ENCODE data around the gene TATDN2.

Gene TATDN2

DNA sequence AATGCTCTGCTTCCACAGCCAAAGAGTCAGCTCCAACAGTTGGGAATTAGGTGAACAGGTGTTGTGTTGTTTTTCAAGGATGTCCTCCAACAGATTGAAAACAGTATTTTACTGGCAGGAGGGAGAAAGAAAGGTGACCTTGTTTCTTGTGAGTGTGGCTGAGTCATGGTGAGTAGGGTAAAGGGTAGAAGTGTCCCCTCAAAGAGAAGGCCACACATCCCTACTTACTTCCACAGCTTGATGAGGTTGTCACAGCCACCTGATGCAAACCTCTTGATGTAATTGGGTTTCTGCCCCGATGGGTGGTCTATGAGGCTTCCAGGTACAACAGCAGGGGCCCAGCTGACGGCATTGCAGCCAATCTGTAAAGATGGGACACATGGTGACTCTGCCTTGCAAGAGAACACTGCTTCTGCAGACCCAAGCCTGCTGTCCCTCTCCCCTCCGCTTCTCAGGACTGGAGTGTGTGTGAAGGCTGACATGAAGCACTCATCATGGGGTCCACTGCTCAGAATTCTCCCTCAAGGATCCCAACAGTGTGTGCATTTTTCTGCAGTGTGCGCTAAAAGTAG lies 57.2 kb downstream of the TATDN2 start:
- no peaks in the 10 kb centered on the region for H3K4me1 ChIP-seq (ENCODE audit: control insufficient read depth, insufficient read depth, low read length)
- H3K27me3 ChIP-seq (ENCODE audit: control insufficient read depth in 1 of 2, insufficient read depth in 2 of 2, low read length in 2 of 2), result no peaks in the 10 kb centered on the region
- H3K9ac ChIP-seq (ENCODE audit: low read length in 2 of 2), result no peak overlapping the region
- no peaks in the 10 kb centered on the region for H3K9me3 ChIP-seq (ENCODE audit: control insufficient read depth in 2 of 2, low read length in 2 of 2)
- H3K27ac ChIP-seq (ENCODE audit: low read length), result no peak overlapping the region
- H3K36me3 ChIP-seq (ENCODE audit: control insufficient read depth in 2 of 2, insufficient read depth in 2 of 2, low read length in 2 of 2), result peaks cover 57% of the 10 kb centered on the region in 2 donors
- no peak overlapping the region for H3K4me3 ChIP-seq (ENCODE audit: low read length in 2 of 2)

GRCh38 chr3:10306156-10306555 lies 57.9 kb downstream of the TATDN2 start:
- Histone ChIP-seq H3K27ac (ENCODE audit: low read length) (no peak overlapping the region), H3K4me3 (ENCODE audit: low read length in 2 of 2) (no peak overlapping the region), H3K9me3 (ENCODE audit: control insufficient read depth in 2 of 2, low read length in 2 of 2) (no peaks in the 10 kb centered on the region), H3K27me3 (ENCODE audit: control insufficient read depth in 1 of 2, insufficient read depth in 2 of 2, low read length in 2 of 2) (no peaks in the 10 kb centered on the region), H3K9ac (ENCODE audit: low read length in 2 of 2) (no peak overlapping the region), H3K4me1 (ENCODE audit: control insufficient read depth, insufficient read depth, low read length) (no peaks in the 10 kb centered on the region), H3K36me3 (ENCODE audit: control insufficient read depth in 2 of 2, insufficient read depth in 2 of 2, low read length in 2 of 2) (peaks cover 56 to 64% of the 10 kb centered on the region in 2 donors)

- Histone ChIP-seq H3K9ac (ENCODE audit: low read length in 2 of 2) (no peak overlapping the region), H3K4me1 (ENCODE audit: control insufficient read depth, insufficient read depth, low read length) (no peaks in the 10 kb centered on the region), H3K9me3 (ENCODE audit: control insufficient read depth in 2 of 2, low read length in 2 of 2) (no peaks in the 10 kb centered on the region), H3K36me3 (ENCODE audit: control insufficient read depth in 2 of 2, insufficient read depth in 2 of 2, low read length in 2 of 2) (peaks cover 58 to 64% of the 10 kb centered on the region in 2 donors), H3K27me3 (ENCODE audit: control insufficient read depth in 1 of 2, insufficient read depth in 2 of 2, low read length in 2 of 2) (no peaks in the 10 kb centered on the region), H3K27ac (ENCODE audit: low read length) (no peak overlapping the region), H3K4me3 (ENCODE audit: low read length in 2 of 2) (no peak overlapping the region)
These were observed 60.4 kb downstream of the TATDN2 start for GRCh38 chr3:10308678-10309077.

DNA sequence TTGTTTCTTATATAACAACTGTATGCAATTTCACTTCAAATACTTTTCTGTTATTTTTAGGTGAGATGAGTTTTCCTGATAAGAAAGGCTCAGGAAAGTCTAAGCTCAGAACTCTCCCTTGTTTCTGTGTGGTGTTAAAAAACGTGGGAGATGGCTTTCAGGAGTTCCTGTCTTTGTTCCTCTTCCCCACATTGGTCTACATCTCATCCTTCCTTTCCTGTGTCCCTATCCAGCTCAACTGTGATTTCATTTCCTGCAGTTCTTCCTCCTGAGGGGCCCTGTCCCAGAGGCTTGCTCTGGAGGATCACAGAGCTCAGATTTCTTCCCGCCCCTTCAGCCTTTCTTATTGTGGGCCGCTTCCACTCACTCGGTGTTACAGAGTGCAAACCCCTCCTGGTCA lies 61.5 kb downstream of the TATDN2 start:
- H3K9ac ChIP-seq (ENCODE audit: low read length in 2 of 2), result no peak overlapping the region
- no peaks in the 10 kb centered on the region for H3K9me3 ChIP-seq (ENCODE audit: control insufficient read depth in 2 of 2, low read length in 2 of 2)
- H3K4me3 ChIP-seq (ENCODE audit: low read length in 2 of 2), result no peak overlapping the region
- no peaks in the 10 kb centered on the region for H3K27me3 ChIP-seq (ENCODE audit: control insufficient read depth in 1 of 2, insufficient read depth in 2 of 2, low read length in 2 of 2)
- H3K36me3 ChIP-seq (ENCODE audit: control insufficient read depth in 2 of 2, insufficient read depth in 2 of 2, low read length in 2 of 2), result peaks cover 58 to 64% of the 10 kb centered on the region in 2 donors
- no peaks in the 10 kb centered on the region for H3K4me1 ChIP-seq (ENCODE audit: control insufficient read depth, insufficient read depth, low read length)
- no peak overlapping the region for H3K27ac ChIP-seq (ENCODE audit: low read length)

DNA sequence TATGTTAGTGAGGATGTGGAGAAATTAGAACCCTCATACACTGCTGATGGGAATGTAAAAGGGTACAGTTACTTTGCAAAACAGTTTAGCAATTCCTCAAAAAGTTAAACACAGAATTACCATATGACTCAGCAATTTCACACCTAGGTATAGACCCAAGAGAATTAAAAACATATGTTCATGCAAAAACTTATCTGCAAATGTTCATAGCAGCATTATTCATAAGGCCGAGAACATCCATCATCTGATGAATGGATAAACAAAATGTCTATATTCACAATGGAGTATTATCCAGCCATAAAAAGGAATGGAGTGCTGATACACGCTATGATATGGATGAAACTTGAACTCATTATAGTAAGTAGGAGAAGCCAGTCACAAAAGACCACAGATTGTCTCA lies 62.3 kb downstream of the TATDN2 start:
- Histone ChIP-seq H3K4me3 (ENCODE audit: low read length in 2 of 2) (no peak overlapping the region), H3K27me3 (ENCODE audit: control insufficient read depth in 1 of 2, insufficient read depth in 2 of 2, low read length in 2 of 2) (no peaks in the 10 kb centered on the region), H3K4me1 (ENCODE audit: control insufficient read depth, insufficient read depth, low read length) (no peaks in the 10 kb centered on the region), H3K27ac (ENCODE audit: low read length) (no peak overlapping the region), H3K9ac (ENCODE audit: low read length in 2 of 2) (no peak overlapping the region), H3K9me3 (ENCODE audit: control insufficient read depth in 2 of 2, low read length in 2 of 2) (no peaks in the 10 kb centered on the region), H3K36me3 (ENCODE audit: control insufficient read depth in 2 of 2, insufficient read depth in 2 of 2, low read length in 2 of 2) (peaks cover 55 to 64% of the 10 kb centered on the region in 2 donors)

GRCh38 chr3:10311710-10312109 lies 63.5 kb downstream of the TATDN2 start:
- Histone ChIP-seq H3K4me1 (ENCODE audit: control insufficient read depth, insufficient read depth, low read length) (no peaks in the 10 kb centered on the region), H3K9me3 (ENCODE audit: control insufficient read depth in 2 of 2, low read length in 2 of 2) (no peaks in the 10 kb centered on the region), H3K4me3 (ENCODE audit: low read length in 2 of 2) (no peak overlapping the region), H3K36me3 (ENCODE audit: control insufficient read depth in 2 of 2, insufficient read depth in 2 of 2, low read length in 2 of 2) (peaks cover 53 to 66% of the 10 kb centered on the region in 2 donors), H3K27me3 (ENCODE audit: control insufficient read depth in 1 of 2, insufficient read depth in 2 of 2, low read length in 2 of 2) (no peaks in the 10 kb centered on the region), H3K9ac (ENCODE audit: low read length in 2 of 2) (no peak overlapping the region), H3K27ac (ENCODE audit: low read length) (no peak overlapping the region)

GRCh38 chr3:10312391-10312790 lies 64.1 kb downstream of the TATDN2 start:
- no peaks in the 10 kb centered on the region for H3K4me1 ChIP-seq (ENCODE audit: control insufficient read depth, insufficient read depth, low read length)
- H3K9me3 ChIP-seq (ENCODE audit: control insufficient read depth in 2 of 2, low read length in 2 of 2), result no peaks in the 10 kb centered on the region
- H3K4me3 ChIP-seq (ENCODE audit: low read length in 2 of 2), result no peak overlapping the region
- no peaks in the 10 kb centered on the region for H3K27me3 ChIP-seq (ENCODE audit: control insufficient read depth in 1 of 2, insufficient read depth in 2 of 2, low read length in 2 of 2)
- peaks cover 55 to 67% of the 10 kb centered on the region in 2 donors for H3K36me3 ChIP-seq (ENCODE audit: control insufficient read depth in 2 of 2, insufficient read depth in 2 of 2, low read length in 2 of 2)
- no peak overlapping the region for H3K9ac ChIP-seq (ENCODE audit: low read length in 2 of 2)
- H3K27ac ChIP-seq (ENCODE audit: low read length), result no peak overlapping the region

GRCh38 chr3:10312861-10313260 lies 64.6 kb downstream of the TATDN2 start:
- Histone ChIP-seq H3K9me3 (ENCODE audit: control insufficient read depth in 2 of 2, low read length in 2 of 2) (no peaks in the 10 kb centered on the region), H3K4me3 (ENCODE audit: low read length in 2 of 2) (no peak overlapping the region), H3K27ac (ENCODE audit: low read length) (no peak overlapping the region), H3K9ac (ENCODE audit: low read length in 2 of 2) (no peak overlapping the region), H3K4me1 (ENCODE audit: control insufficient read depth, insufficient read depth, low read length) (no peaks in the 10 kb centered on the region), H3K36me3 (ENCODE audit: control insufficient read depth in 2 of 2, insufficient read depth in 2 of 2, low read length in 2 of 2) (peaks cover 60 to 69% of the 10 kb centered on the region in 2 donors), H3K27me3 (ENCODE audit: control insufficient read depth in 1 of 2, insufficient read depth in 2 of 2, low read length in 2 of 2) (no peaks in the 10 kb centered on the region)

GRCh38 chr3:10315101-10315500 lies 66.8 kb downstream of the TATDN2 start:
- H3K9me3 ChIP-seq (ENCODE audit: control insufficient read depth in 2 of 2, low read length in 2 of 2), result no peaks in the 10 kb centered on the region
- H3K4me3 ChIP-seq (ENCODE audit: low read length in 2 of 2), result no peak overlapping the region
- peaks cover 7% of the 10 kb centered on the region for H3K4me1 ChIP-seq (ENCODE audit: control insufficient read depth, insufficient read depth, low read length)
- H3K27ac ChIP-seq (ENCODE audit: low read length), result no peak overlapping the region
- no peaks in the 10 kb centered on the region for H3K27me3 ChIP-seq (ENCODE audit: control insufficient read depth in 1 of 2, insufficient read depth in 2 of 2, low read length in 2 of 2)
- H3K36me3 ChIP-seq (ENCODE audit: control insufficient read depth in 2 of 2, insufficient read depth in 2 of 2, low read length in 2 of 2), result peaks cover 64 to 66% of the 10 kb centered on the region in 2 donors
- no peak overlapping the region for H3K9ac ChIP-seq (ENCODE audit: low read length in 2 of 2)

DNA sequence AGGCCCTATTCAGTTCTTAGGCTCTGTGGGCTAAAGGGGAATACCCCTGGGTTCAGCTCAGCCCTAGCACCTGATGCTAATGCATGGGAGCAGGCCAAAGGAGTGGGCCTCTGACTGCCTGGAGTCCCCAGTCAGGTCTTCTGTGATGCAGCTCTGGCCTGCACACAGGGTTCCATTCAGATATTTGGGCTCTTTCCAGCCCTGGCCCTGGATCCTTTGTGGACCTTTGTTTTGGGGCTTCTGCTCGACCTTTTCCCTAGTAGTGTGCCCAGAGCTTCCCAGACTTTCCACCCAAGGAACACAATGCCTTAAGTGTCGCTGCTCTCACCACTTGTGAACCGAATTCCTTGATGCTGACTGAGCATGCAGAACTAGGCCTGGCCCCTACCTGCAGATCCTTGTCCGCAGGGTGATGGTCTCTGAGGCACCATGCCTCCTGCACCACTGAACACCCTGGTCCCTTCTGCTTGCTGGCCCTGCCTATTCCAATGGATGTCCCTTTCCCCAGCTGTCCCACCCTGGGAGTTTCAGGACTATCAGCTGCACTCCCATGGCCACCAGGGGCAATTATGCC lies 67.6 kb downstream of the TATDN2 start:
- Histone ChIP-seq H3K9ac (ENCODE audit: low read length in 2 of 2) (no peak overlapping the region), H3K4me1 (ENCODE audit: control insufficient read depth, insufficient read depth, low read length) (peaks cover 10% of the 10 kb centered on the region), H3K4me3 (ENCODE audit: low read length in 2 of 2) (no peak overlapping the region), H3K36me3 (ENCODE audit: control insufficient read depth in 2 of 2, insufficient read depth in 2 of 2, low read length in 2 of 2) (peaks cover 61 to 62% of the 10 kb centered on the region in 2 donors), H3K27ac (ENCODE audit: low read length) (no peak overlapping the region), H3K27me3 (ENCODE audit: control insufficient read depth in 1 of 2, insufficient read depth in 2 of 2, low read length in 2 of 2) (no peaks in the 10 kb centered on the region), H3K9me3 (ENCODE audit: control insufficient read depth in 2 of 2, low read length in 2 of 2) (no peaks in the 10 kb centered on the region)

DNA sequence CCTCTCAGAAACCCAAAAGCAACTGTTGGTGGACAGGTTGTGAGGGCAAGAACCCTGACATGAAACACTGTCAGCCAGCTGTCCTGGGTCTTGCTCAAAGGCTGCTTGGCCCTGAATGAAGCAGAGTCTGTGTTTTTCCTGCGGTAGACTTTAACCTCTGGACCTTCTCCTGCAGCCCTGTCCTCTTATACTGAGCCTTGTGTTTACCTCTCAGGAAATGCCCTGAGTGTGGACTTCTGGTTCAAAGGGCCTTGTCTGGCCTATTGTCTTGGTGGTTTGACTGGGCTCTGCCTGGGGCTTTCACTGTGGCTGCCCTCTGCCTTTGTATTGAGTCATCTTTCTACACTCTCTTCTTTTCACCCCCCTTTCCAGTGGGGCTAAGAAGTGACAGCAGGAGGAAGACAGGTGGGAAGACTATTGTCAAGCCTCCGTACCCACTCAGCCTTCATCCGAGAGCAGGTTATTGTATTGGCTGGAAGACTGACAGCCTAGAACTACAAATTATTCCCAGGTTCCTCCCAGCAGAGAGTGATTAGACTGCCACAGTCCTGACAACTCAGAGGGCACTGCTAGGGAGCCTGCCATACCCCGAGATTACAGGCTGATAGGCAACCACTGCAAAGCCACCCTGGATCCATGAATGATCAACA lies 69.2 kb downstream of the TATDN2 start:
- H3K36me3 ChIP-seq (ENCODE audit: control insufficient read depth in 2 of 2, insufficient read depth in 2 of 2, low read length in 2 of 2), result peaks cover 45 to 47% of the 10 kb centered on the region in 2 donors
- H3K27ac ChIP-seq (ENCODE audit: low read length), result no peak overlapping the region
- H3K4me1 ChIP-seq (ENCODE audit: control insufficient read depth, insufficient read depth, low read length), result peaks cover 14% of the 10 kb centered on the region
- no peaks in the 10 kb centered on the region for H3K9me3 ChIP-seq (ENCODE audit: control insufficient read depth in 2 of 2, low read length in 2 of 2)
- H3K9ac ChIP-seq (ENCODE audit: low read length in 2 of 2), result no peak overlapping the region
- no peaks in the 10 kb centered on the region for H3K27me3 ChIP-seq (ENCODE audit: control insufficient read depth in 1 of 2, insufficient read depth in 2 of 2, low read length in 2 of 2)
- H3K4me3 ChIP-seq (ENCODE audit: low read length in 2 of 2), result no peak overlapping the region

All from stomach smooth muscle (tissue), 2 donors.